H1 (cell line): ENCODE data around the gene RNF186. TPM values are rescaled to one million over a fixed set of nuclear protein-coding genes. Genes with fewer than 3 reads are reported as not detected.

Experiments used
- CTCF ChIA-PET: fragments of 300-600 bp; sonication (Branson Sonifier 250); formaldehyde crosslinking; loops from one replicate; lab custom pipeline; 2021; ENCODE audit not compliant: partially characterized antibody; lab: Charles Lee
- POLR2A ChIA-PET: fragments of 300-600 bp; sonication (Branson Sonifier 250); formaldehyde crosslinking; loops from one replicate; lab custom pipeline; 2021; ENCODE audit warnings: inconsistent platforms; ENCODE audit not compliant: partially characterized antibody; lab: Charles Lee
- DNase-seq, 2 experiments: peaks; one replicate each; pipeline versions ENCODE4 v3.0.0 to v3.0.0-alpha.2; 2010 to 2022; ENCODE audit warnings: low spot score in 2 of 2, low read depth in 1 of 2, mixed read lengths in 1 of 2
- FAIRE-seq: peaks from 2 replicates; lab custom pipeline; 2011; peaks lifted over from hg19 to GRCh38; lab: Jason Lieb, UNC
- H2AFZ ChIP-seq: 2 replicates; pipeline ENCODE4 v1.8.1; 2012; ENCODE audit warnings: low read length, inconsistent platforms
- H2AK5ac ChIP-seq: 2 replicates; pipeline ENCODE4 v1.6.1; 2013; ENCODE audit warnings: low read depth, low read length
- H2BK120ac ChIP-seq: replicated peaks from 2 replicates; pipeline ENCODE3; 2013; ENCODE audit warnings: low read depth, low read length, inconsistent platforms
- H2BK12ac ChIP-seq: 2 replicates; pipeline ENCODE4 v1.6.1; 2013; ENCODE audit warnings: low read depth, low read length
- H2BK15ac ChIP-seq: 2 replicates; pipeline ENCODE4 v1.6.1; 2013; ENCODE audit warnings: low read length
- H2BK20ac ChIP-seq: 2 replicates; pipeline ENCODE4 v1.6.1; 2013; ENCODE audit warnings: low read length
- H2BK5ac ChIP-seq: 2 replicates; pipeline ENCODE4 v1.6.1; 2013; ENCODE audit warnings: low read depth, low read length
- H3K14ac ChIP-seq: 2 replicates; pipeline ENCODE4 v1.6.1; 2013; ENCODE audit warnings: inconsistent platforms; ENCODE audit not compliant: insufficient read length
- H3K18ac ChIP-seq: 2 replicates; pipeline ENCODE4 v1.6.1; 2013; ENCODE audit warnings: low read length; ENCODE audit errors: extremely low read depth
- H3K23ac ChIP-seq: 2 replicates; pipeline ENCODE4 v1.6.1; 2013; ENCODE audit warnings: inconsistent platforms; ENCODE audit not compliant: insufficient read length
- H3K23me2 ChIP-seq: 2 replicates; pipeline ENCODE4 v1.6.1; 2013; ENCODE audit warnings: low read depth, low read length
- H3K27ac ChIP-seq: 2 replicates; pipeline ENCODE4 v1.6.1; 2011; ENCODE audit warnings: low read depth, low read length, inconsistent platforms
- H3K27me3 ChIP-seq, 4 experiments: replicated peaks in 1 of 4; 1 replicate in 1 of 4; 2 replicates in 3 of 4; pipeline versions ENCODE4 v1.6.1 to v1.8.1; 2011 to 2013; ENCODE audit warnings: low read length in 3 of 4, mild to moderate bottlenecking in 3 of 4, inconsistent platforms in 2 of 4, mixed read lengths in 2 of 4, moderate library complexity in 1 of 4; ENCODE audit not compliant: control insufficient read depth in 3 of 4, insufficient read depth in 3 of 4; ENCODE audit errors: extremely low read depth in 1 of 4
- H3K36me3 ChIP-seq, 4 experiments: 2 replicates each; pipeline versions ENCODE4 v1.6.1 to v1.8.1; 2011 to 2013; ENCODE audit warnings: mild to moderate bottlenecking in 4 of 4, low read length in 3 of 4, moderate library complexity in 2 of 4, control low read depth in 1 of 4, inconsistent platforms in 1 of 4; ENCODE audit not compliant: insufficient read depth in 4 of 4, control insufficient read depth in 2 of 4
- H3K4ac ChIP-seq: replicated peaks from 2 replicates; pipeline ENCODE3; 2013; ENCODE audit warnings: low read length, low read depth, mixed read lengths, inconsistent platforms; ENCODE audit not compliant: insufficient read length
- H3K4me1 ChIP-seq, 4 experiments: replicated peaks in 1 of 4; 1 replicate in 1 of 4; 2 replicates in 3 of 4; pipeline versions ENCODE4 v1.6.1 to v1.8.1; 2011 to 2013; ENCODE audit warnings: low read length in 3 of 4, inconsistent platforms in 2 of 4, mixed read lengths in 1 of 4; ENCODE audit not compliant: insufficient read depth in 4 of 4, control insufficient read depth in 3 of 4
- H3K4me2 ChIP-seq, 2 experiments: 2 replicates each; pipeline versions ENCODE4 v1.6.1 to v1.8.1; 2011 to 2013; ENCODE audit warnings: low read depth in 2 of 2, low read length in 2 of 2, control low read depth in 1 of 2, inconsistent platforms in 1 of 2, mild to moderate bottlenecking in 1 of 2; ENCODE audit not compliant: insufficient read depth in 1 of 2
- H3K4me3 ChIP-seq, 4 experiments: fragments of 200-600, 300-600 bp in 1 of 4; sonication (generic), shearing (Covaris generic), sonication (Bioruptor Twin) in 1 of 4; 2 replicates each; pipeline versions ENCODE4 v1.5.1 to v1.8.1; 2011 to 2016; ENCODE audit warnings: low read length in 4 of 4, low read depth in 3 of 4, control low read depth in 2 of 4, inconsistent platforms in 2 of 4, mild to moderate bottlenecking in 2 of 4, mixed read lengths in 1 of 4, moderate library complexity in 1 of 4; ENCODE audit not compliant: insufficient read depth in 2 of 4; ENCODE audit errors: extremely low read depth in 1 of 4
- H3K56ac ChIP-seq: replicated peaks from 2 replicates; pipeline ENCODE3; 2013; ENCODE audit warnings: low read depth, mild to moderate bottlenecking, mixed read lengths, low read length, inconsistent platforms; ENCODE audit not compliant: insufficient read length
- H3K79me1 ChIP-seq: 2 replicates; pipeline ENCODE4 v1.6.1; 2013; ENCODE audit warnings: low read depth, low read length, control low read depth
- H3K79me2 ChIP-seq, 2 experiments: 2 replicates each; pipeline versions ENCODE4 v1.6.1 to v1.8.1; 2012 to 2013; ENCODE audit warnings: low read length in 2 of 2, mild to moderate bottlenecking in 2 of 2, inconsistent platforms in 1 of 2; ENCODE audit not compliant: insufficient read depth in 2 of 2, control insufficient read depth in 1 of 2
- H3K9ac ChIP-seq, 4 experiments: replicated peaks in 1 of 4; 1 replicate in 1 of 4; 2 replicates in 3 of 4; pipeline versions ENCODE4 v1.6.1 to v1.8.1; 2011 to 2013; ENCODE audit warnings: low read depth in 3 of 4, low read length in 3 of 4, control low read depth in 2 of 4, mild to moderate bottlenecking in 2 of 4, moderate library complexity in 2 of 4, inconsistent platforms in 1 of 4; ENCODE audit errors: extremely low read depth in 1 of 4
- H3K9me3 ChIP-seq, 2 experiments: 2 replicates each; pipeline versions ENCODE4 v1.6.1 to v1.8.1; 2012 to 2013; ENCODE audit warnings: mild to moderate bottlenecking in 2 of 2, moderate library complexity in 2 of 2, control low read depth in 1 of 2, inconsistent platforms in 1 of 2, low read depth in 1 of 2, low read length in 1 of 2, mixed read lengths in 1 of 2; ENCODE audit not compliant: insufficient read depth in 2 of 2
- H4K20me1 ChIP-seq, 2 experiments: replicated peaks in 1 of 2; 2 replicates each; pipeline versions ENCODE3 to v1.8.1; 2011 to 2013; ENCODE audit warnings: inconsistent platforms in 2 of 2, low read length in 2 of 2, mild to moderate bottlenecking in 1 of 2; ENCODE audit not compliant: insufficient read depth in 2 of 2, control insufficient read depth in 1 of 2
- H4K5ac ChIP-seq: 2 replicates; pipeline ENCODE4 v1.6.1; 2013; ENCODE audit warnings: low read length, low read depth, mixed read lengths, inconsistent platforms; ENCODE audit not compliant: insufficient read length
- H4K8ac ChIP-seq: 2 replicates; pipeline ENCODE4 v1.8.0; 2013; ENCODE audit warnings: mild to moderate bottlenecking, moderate library complexity, low read length, inconsistent platforms; ENCODE audit not compliant: insufficient read depth; ENCODE audit errors: extremely low read depth
- H4K91ac ChIP-seq: replicated peaks from 2 replicates; pipeline ENCODE3; 2013; ENCODE audit warnings: low read length, mixed read lengths, inconsistent platforms; ENCODE audit not compliant: insufficient read length
- BRCA1 ChIP-seq: IDR thresholded peaks from 2 replicates; pipeline ENCODE4 v1.6.1; 2012; ENCODE audit warnings: low read depth, low read length, improper control_type of control experiment
- WGBS, 2 experiments: shearing (Covaris generic) in 1 of 2; methylation state at CpG; one replicate each; pipeline versions ENCODE4 v1.1.6 to v1.1.7; 2013 to 2015; ENCODE audit warnings: low lambda C conversion rate in 2 of 2, mixed read lengths in 2 of 2, inconsistent platforms in 1 of 2, low coverage in 1 of 2, missing lambda C conversion rate in 1 of 2; ENCODE audit not compliant: insufficient replicate concordance in 2 of 2, insufficient coverage in 1 of 2, insufficient read length in 1 of 2; ENCODE audit errors: extremely low coverage in 1 of 2, missing lambda C conversion rate in 1 of 2; 5-methylcytosine and 5-hydroxymethylcytosine counted together
- polyA plus RNA-seq, 7 experiments: library from polyadenylated mRNA; depleted of rRNA in 3 of 7; stranded (reverse) in 5 of 7; unstranded in 2 of 7; fragments of >200 nt in 5 of 7; fragments of 200-250 nt in 2 of 7; gene quantifications; 1 replicate in 5 of 7; 2 replicates in 1 of 7; 4 replicates in 1 of 7; pipeline versions ENCODE4 v1.2.1 to v1.2.3, GENCODE V29; 2011 to 2013; ENCODE audit warnings: missing spikeins in 2 of 7, mixed read lengths in 2 of 7
- total RNA-seq: library from RNA; stranded (reverse); fragmentation: NEBNext Ultra II Directional; extraction: Animal tissue kit (Norgen Biotek cat#: 25700); gene quantifications from 2 replicates; pipeline ENCODE4 v1.2.1, GENCODE V29; 2021

The RNF186 gene
- total and polyA plus RNA-seq, 2 of the 8 experiments (the other 6 are each of a cell fraction or from before 2014, with no cell fraction given), result not detected

DNA sequence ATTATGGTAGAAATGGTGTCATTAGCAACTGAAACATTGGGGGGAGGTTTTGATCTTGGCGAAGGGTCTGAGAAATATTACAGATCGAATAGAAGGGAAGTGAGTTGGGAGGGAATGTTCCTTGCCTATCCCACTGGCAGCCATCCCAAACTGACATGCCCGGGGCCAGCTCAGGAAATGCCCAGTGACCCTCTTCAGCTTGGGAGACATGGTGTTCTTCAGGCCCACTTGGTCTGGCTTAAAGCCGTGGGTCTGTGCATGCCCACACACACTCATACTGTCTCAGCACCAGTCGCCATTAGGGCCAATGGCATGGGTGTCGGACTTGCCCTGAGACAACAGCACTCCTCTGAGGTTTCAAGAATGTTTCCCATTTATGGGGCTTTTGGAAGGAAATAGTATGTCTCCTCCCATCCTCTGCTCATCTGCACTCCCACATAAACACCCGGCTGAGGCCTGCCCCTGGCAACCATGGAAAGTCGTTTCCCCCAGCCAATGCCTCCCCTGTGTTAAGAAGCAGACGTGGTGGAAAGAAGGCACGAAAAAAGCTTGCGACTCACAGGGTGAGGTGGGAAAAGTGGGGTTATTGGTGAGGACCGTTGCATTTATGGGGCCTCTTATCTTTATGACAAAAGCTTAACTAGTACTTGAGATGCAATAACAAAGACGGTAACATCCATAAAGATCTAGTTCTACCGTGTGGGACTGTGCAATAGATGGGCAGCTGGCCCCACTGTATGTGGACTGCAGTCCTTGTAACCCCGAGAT lies 2.0 kb downstream of the RNF186 start:
- H3K27ac ChIP-seq, result no peak overlapping the region
- no peak overlapping the region for H4K8ac ChIP-seq
- H3K23me2 ChIP-seq, result no peaks in the 10 kb centered on the region
- H2BK20ac ChIP-seq, result no peak overlapping the region
- no peak for FAIRE-seq
- no peaks in the 10 kb centered on the region for H3K9me3 ChIP-seq
- no peak overlapping the region for H2AK5ac ChIP-seq
- no peak overlapping the region for H4K5ac ChIP-seq
- peaks cover 10 to 19% (median 11%) of the 10 kb centered on the region in 4 experiments for H3K4me1 ChIP-seq
- H4K20me1 ChIP-seq, result no peaks in the 10 kb centered on the region
- no peak overlapping the region for H3K4ac ChIP-seq
- no peak overlapping the region for H2AFZ ChIP-seq
- no peak overlapping the region for H2BK12ac ChIP-seq
- DNase-seq, result no peak
- H3K79me2 ChIP-seq, result no peaks in the 10 kb centered on the region
- WGBS, 2 experiments, result 92% methylated on average over 15 of the region's 15 CpGs; no CpG with 5 or more reads in 1 of the 2 experiments
- no peak overlapping the region for H3K9ac ChIP-seq
- no peak overlapping the region for H3K18ac ChIP-seq
- no peak overlapping the region for H2BK120ac ChIP-seq
- H3K79me1 ChIP-seq, result no peaks in the 10 kb centered on the region
- H3K14ac ChIP-seq, result no peak overlapping the region
- peak overlapping the region; percentile 54; the same call in 1 of the 2 replicates for H2BK15ac ChIP-seq
- H4K91ac ChIP-seq, result no peak overlapping the region
- H3K56ac ChIP-seq, result no peak overlapping the region
- H3K36me3 ChIP-seq, result no peaks in the 10 kb centered on the region
- H3K4me2 ChIP-seq, result no peak overlapping the region
- H3K23ac ChIP-seq, result no peak overlapping the region
- no peak overlapping the region for H3K4me3 ChIP-seq
- POLR2A ChIA-PET, result no interaction called here
- no peak for TF ChIP-seq BRCA1
- no peak overlapping the region; the same call in 1 of the 2 replicates for H2BK5ac ChIP-seq
- CTCF ChIA-PET, result interaction anchor here (0.8 to 1.7 kb wide), 6 partner anchors 10 to 390 kb away, joined by 3 to 9 read pairs (median 4); partner anchors contain the start of gene OTUD3
- no peaks in the 10 kb centered on the region for H3K27me3 ChIP-seq
